Measurements from ENCODE around the gene POLD3. TPM values are rescaled to one million over a fixed set of nuclear protein-coding genes. Genes with fewer than 3 reads are reported as not detected.

POLD3 gene
- total and polyA plus RNA-seq, 2 of the 8 experiments (the other 6 are each of a cell fraction or from before 2014, with no cell fraction given) = 18.1 to 29.3 TPM

- ChIA-PET POLR2A (ENCODE audit: partially characterized antibody) (no interaction called here), CTCF (ENCODE audit: partially characterized antibody) (no interaction called here)
- DNase-seq (ENCODE audit: low read depth in 1 of 2, low spot score in 2 of 2) (no peak), FAIRE-seq (no peak)
- Histone ChIP-seq H3K4ac (replicated peaks; ENCODE audit: insufficient read length, low read depth, low read length) (no peak overlapping the region), H3K4me1 (replicated peaks in 1 of 4; ENCODE audit: control insufficient read depth in 3 of 4, insufficient read depth in 4 of 4, low read length in 3 of 4) (no peaks in the 10 kb centered on the region), H3K9ac (replicated peaks in 1 of 4; ENCODE audit: extremely low read depth in 1 of 4, low read depth in 3 of 4, low read length in 3 of 4) (no peak overlapping the region), H2BK15ac (ENCODE audit: low read length) (no peak overlapping the region), H3K79me1 (ENCODE audit: low read depth, low read length) (no peaks in the 10 kb centered on the region), H3K18ac (ENCODE audit: extremely low read depth, low read length) (no peak overlapping the region), H3K9me3 (ENCODE audit: insufficient read depth in 2 of 2, low read depth in 1 of 2, low read length in 1 of 2) (no peaks in the 10 kb centered on the region), H2BK120ac (replicated peaks; ENCODE audit: low read depth, low read length) (no peak overlapping the region), H3K14ac (ENCODE audit: insufficient read length) (no peak overlapping the region), H3K56ac (replicated peaks; ENCODE audit: insufficient read length, low read depth, low read length) (no peak overlapping the region), H3K23ac (ENCODE audit: insufficient read length) (no peak overlapping the region), H3K27ac (ENCODE audit: low read depth, low read length) (no peak overlapping the region), H2BK5ac (ENCODE audit: low read depth, low read length) (no peak overlapping the region), H3K4me3 (ENCODE audit: extremely low read depth in 1 of 4, insufficient read depth in 2 of 4, low read depth in 3 of 4, low read length in 4 of 4) (no peak overlapping the region), H4K8ac (ENCODE audit: extremely low read depth, insufficient read depth, low read length) (no peak overlapping the region), H2BK20ac (ENCODE audit: low read length) (no peak overlapping the region), H2AFZ (ENCODE audit: low read length) (no peak overlapping the region), H3K79me2 (ENCODE audit: control insufficient read depth in 1 of 2, insufficient read depth in 2 of 2, low read length in 2 of 2) (no peaks in the 10 kb centered on the region), H2BK12ac (ENCODE audit: low read depth, low read length) (no peak overlapping the region), H4K20me1 (replicated peaks in 1 of 2; ENCODE audit: control insufficient read depth in 1 of 2, insufficient read depth in 2 of 2, low read length in 2 of 2) (peaks cover 0 to 1% of the 10 kb centered on the region in 2 experiments), H4K91ac (replicated peaks; ENCODE audit: insufficient read length, low read length) (no peak overlapping the region), H3K27me3 (replicated peaks in 1 of 4; ENCODE audit: control insufficient read depth in 3 of 4, extremely low read depth in 1 of 4, insufficient read depth in 3 of 4, low read length in 3 of 4) (no peaks in the 10 kb centered on the region), H3K23me2 (ENCODE audit: low read depth, low read length) (no peaks in the 10 kb centered on the region), H2AK5ac (ENCODE audit: low read depth, low read length) (no peak overlapping the region), H3K4me2 (ENCODE audit: insufficient read depth in 1 of 2, low read depth in 2 of 2, low read length in 2 of 2) (no peak overlapping the region), H4K5ac (ENCODE audit: insufficient read length, low read depth, low read length) (no peak overlapping the region), H3K36me3 (ENCODE audit: control insufficient read depth in 2 of 4, insufficient read depth in 4 of 4, low read length in 3 of 4) (peaks cover 4 to 44% (median 13%) of the 10 kb centered on the region in 4 experiments)
- no peak for TF ChIP-seq CBX5 (IDR thresholded peaks at IDR 0.05; ENCODE audit: low read depth, low read length)
- no peak for TF ChIP-seq SIN3A (conservative IDR thresholded peaks at IDR 0.05 in 1 of 2, IDR thresholded peaks at IDR 0.05 in 1 of 2; ENCODE audit: low read depth in 1 of 2, low read length in 2 of 2)
- TF ChIP-seq ATF2 (IDR thresholded peaks at IDR 0.05; ENCODE audit: low read length) = no peak
- 91% methylated on average over 2 of the region's 2 CpGs; no CpG with 5 or more reads in 1 of the 2 experiments for WGBS, 2 experiments (ENCODE audit: extremely low coverage in 1 of 2, insufficient coverage in 1 of 2, insufficient read length in 1 of 2, insufficient replicate concordance in 2 of 2, low coverage in 1 of 2, low lambda C conversion rate in 2 of 2, missing lambda C conversion rate in 1 of 2)
These were observed 28.1 kb downstream of the POLD3 start for GRCh38 chr11:74620531-74620930.
